RPMI8226 (cell line): ENCODE results near the gene RHBDL3.
"Not testable (repeated sequence)": the region's sequence is repeated elsewhere in the genome, so short reads cannot be mapped to it uniquely, and the experiment has no call there.

Source experiments
- DNase-seq: peaks from one replicate; pipeline ENCODE4 v3.0.0-alpha.2; 2015

Gene RHBDL3

GRCh38 chr17:32265192-32265923 is at the start of gene RHBDL3:
RHBDL3 (plus strand) TSS chr17:32265832; CDS start chr17:32266190, 358 bp downstream.
- DNase-seq = no peak

GRCh38 chr17:32222621-32223020 is 43.0 kb upstream of the RHBDL3 start:
- no peak for DNase-seq

- no peak for DNase-seq
Observed at GRCh38 chr17:32223703-32224102, 41.9 kb upstream of the RHBDL3 start.

GRCh38 chr17:32226886-32227285 is 38.7 kb upstream of the RHBDL3 start:
- DNase-seq = no peak

GRCh38 chr17:32227910-32228309 is 37.7 kb upstream of the RHBDL3 start:
- DNase-seq = no peak

GRCh38 chr17:32235588-32235987 is 30.0 kb upstream of the RHBDL3 start:
- no peak for DNase-seq

GRCh38 chr17:32239456-32239855 is 26.2 kb upstream of the RHBDL3 start:
- DNase-seq = no peak

GRCh38 chr17:32240750-32241149 is 24.9 kb upstream of the RHBDL3 start:
- DNase-seq = no peak

GRCh38 chr17:32241640-32242039 is 24.0 kb upstream of the RHBDL3 start:
- DNase-seq = no peak

- DNase-seq = no peak
Observed at GRCh38 chr17:32249475-32249874, 16.2 kb upstream of the RHBDL3 start.

GRCh38 chr17:32253117-32253611 is 12.5 kb upstream of the RHBDL3 start:
- peak; percentile 84 for DNase-seq

- no peak for DNase-seq
Observed at GRCh38 chr17:32256012-32256700, 9.5 kb upstream of the RHBDL3 start.

- no peak for DNase-seq
Observed at GRCh38 chr17:32256701-32257019, 9.0 kb upstream of the RHBDL3 start.

GRCh38 chr17:32258383-32259140 is 7.1 kb upstream of the RHBDL3 start:
- no peak for DNase-seq

GRCh38 chr17:32259586-32259985 is 6.0 kb upstream of the RHBDL3 start:
- DNase-seq = no peak

GRCh38 chr17:32261417-32261736 is 4.3 kb upstream of the RHBDL3 start:
- no peak for DNase-seq

- no peak for DNase-seq
Observed at GRCh38 chr17:32261936-32262510, 3.6 kb upstream of the RHBDL3 start.

- DNase-seq = not testable (repeated sequence)
Observed at GRCh38 chr17:32263515-32263914, 2.1 kb upstream of the RHBDL3 start.

- no peak for DNase-seq
Observed at GRCh38 chr17:32264140-32264799, 1.4 kb upstream of the RHBDL3 start.

GRCh38 chr17:32264823-32265191 is 825 bp upstream of the RHBDL3 start:
- DNase-seq = no peak

GRCh38 chr17:32266051-32266388 is 388 bp downstream of the RHBDL3 start:
- no peak for DNase-seq

GRCh38 chr17:32266389-32267301 is 1.0 kb downstream of the RHBDL3 start:
- no peak for DNase-seq
